ENCODE data around the gene TUBA1C.
"Not testable (repeated sequence)": the region's sequence is repeated elsewhere in the genome, so short reads cannot be mapped to it uniquely, and the experiment has no call there.

Gene TUBA1C

GRCh38 chr12:49264873-49265792 lies at the start of gene TUBA1C:
Gene TUBA1C, plus strand, starts transcription at chr12:49265082. Its CDS starts 100 bp downstream, at chr12:49265182.
- FAIRE-seq = no peak

GRCh38 chr12:49219417-49220026 lies 45.4 kb upstream of the TUBA1C start:
- FAIRE-seq = no peak

GRCh38 chr12:49220972-49221371 lies 43.9 kb upstream of the TUBA1C start:
- FAIRE-seq = no peak

- FAIRE-seq = no peak
Observed at GRCh38 chr12:49223122-49223521, 41.8 kb upstream of the TUBA1C start.

GRCh38 chr12:49223590-49224369 lies 41.1 kb upstream of the TUBA1C start:
- no peak for FAIRE-seq

GRCh38 chr12:49225576-49226166 lies 39.2 kb upstream of the TUBA1C start:
- no peak for FAIRE-seq

- no peak for FAIRE-seq
Observed at GRCh38 chr12:49227713-49228112, 37.2 kb upstream of the TUBA1C start.

- no peak for FAIRE-seq
Observed at GRCh38 chr12:49228653-49229052, 36.2 kb upstream of the TUBA1C start.

GRCh38 chr12:49230176-49230804 lies 34.6 kb upstream of the TUBA1C start:
- no peak for FAIRE-seq

- no peak for FAIRE-seq
Observed at GRCh38 chr12:49230805-49231194, 34.1 kb upstream of the TUBA1C start.

GRCh38 chr12:49231878-49232655 lies 32.8 kb upstream of the TUBA1C start:
- FAIRE-seq = no peak

GRCh38 chr12:49232940-49233841 lies 31.7 kb upstream of the TUBA1C start:
- FAIRE-seq = no peak

- no peak for FAIRE-seq
Observed at GRCh38 chr12:49233842-49234526, 30.9 kb upstream of the TUBA1C start.

GRCh38 chr12:49236423-49236822 lies 28.5 kb upstream of the TUBA1C start:
- no peak for FAIRE-seq

GRCh38 chr12:49243631-49244030 lies 21.3 kb upstream of the TUBA1C start:
- no peak for FAIRE-seq

GRCh38 chr12:49244176-49244575 lies 20.7 kb upstream of the TUBA1C start:
- FAIRE-seq = no peak

- no peak for FAIRE-seq
Observed at GRCh38 chr12:49251357-49251756, 13.5 kb upstream of the TUBA1C start.

- FAIRE-seq = no peak
Observed at GRCh38 chr12:49253033-49253623, 11.8 kb upstream of the TUBA1C start.

GRCh38 chr12:49255456-49255855 lies 9.4 kb upstream of the TUBA1C start:
- FAIRE-seq = not testable (repeated sequence)
